Stomach (tissue), 4 donors: ENCODE results near the gene RS1.

Experiments used
- CTCF ChIP-seq, 7 experiments: fragments of 450-650 bp in 4 of 7; fragments of 200-600 bp in 3 of 7; sonication (generic) in 3 of 7; IDR thresholded peaks; one replicate each; pipeline ENCODE4 v1.5.1; 2016 to 2019; ENCODE audit warnings: antibody characterized with exemption in 7 of 7, control low read depth in 2 of 7, mild to moderate bottlenecking in 1 of 7
- EP300 ChIP-seq: sonication (generic); formaldehyde crosslinking; IDR thresholded peaks from one replicate; pipeline ENCODE4 v1.6.1; 2017; ENCODE audit warnings: antibody characterized with exemption
- POLR2A ChIP-seq, 4 donors: fragments of 450-650 bp; IDR thresholded peaks; one replicate each; pipeline ENCODE4 v1.6.1; 2016; ENCODE audit warnings: antibody characterized with exemption in 4 of 4, control low read depth in 2 of 4, mild to moderate bottlenecking in 1 of 4, moderate library complexity in 1 of 4
- POLR2AphosphoS5 ChIP-seq, 3 donors: sonication (generic); formaldehyde crosslinking; IDR thresholded peaks; one replicate each; pipeline ENCODE4 v1.6.1; 2016; ENCODE audit warnings: antibody characterized with exemption in 3 of 3

- TF ChIP-seq CTCF (IDR thresholded peaks at IDR 0.05) (no peak), POLR2A (IDR thresholded peaks at IDR 0.05) (no peak), POLR2AphosphoS5 (IDR thresholded peaks at IDR 0.05) (no peak), EP300 (no peak)
Measured at GRCh38 chrX:18617407-18617750, 54.5 kb downstream of the RS1 start.
